ENCODE data around the gene IFFO2. TPM values are rescaled to one million over a fixed set of nuclear protein-coding genes. Genes with fewer than 3 reads are reported as not detected.

Gene IFFO2
- total and polyA plus RNA-seq, 2 of the 13 experiments (the other 11 are each of a cell fraction or from before 2014, with no cell fraction given) = 7.3 to 16.7 TPM

DNA sequence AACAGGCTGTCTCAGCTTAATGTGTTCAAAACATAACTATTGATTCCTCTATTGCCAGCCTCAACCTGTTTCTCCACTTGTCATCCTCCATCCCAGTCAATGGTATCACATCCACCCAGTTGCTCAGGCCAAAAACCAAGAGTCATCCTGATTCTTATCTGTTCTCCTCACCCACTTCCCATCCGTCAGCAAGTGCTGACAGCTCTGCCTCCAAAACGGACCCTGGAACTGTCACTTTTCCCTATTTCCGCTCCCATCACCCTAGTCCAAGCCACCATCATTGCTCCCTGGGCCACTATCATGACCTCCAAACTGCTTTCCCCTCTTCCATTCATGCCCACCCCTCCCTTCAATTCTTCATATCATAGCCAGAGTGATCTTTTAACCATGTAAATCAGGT, 36.2 kb upstream of the IFFO2 start:
- POLR2A ChIA-PET = no interaction called here
- H3K27ac ChIP-seq (ENCODE audit: extremely low read length, insufficient read depth, low read length) = no peak overlapping the region

DNA sequence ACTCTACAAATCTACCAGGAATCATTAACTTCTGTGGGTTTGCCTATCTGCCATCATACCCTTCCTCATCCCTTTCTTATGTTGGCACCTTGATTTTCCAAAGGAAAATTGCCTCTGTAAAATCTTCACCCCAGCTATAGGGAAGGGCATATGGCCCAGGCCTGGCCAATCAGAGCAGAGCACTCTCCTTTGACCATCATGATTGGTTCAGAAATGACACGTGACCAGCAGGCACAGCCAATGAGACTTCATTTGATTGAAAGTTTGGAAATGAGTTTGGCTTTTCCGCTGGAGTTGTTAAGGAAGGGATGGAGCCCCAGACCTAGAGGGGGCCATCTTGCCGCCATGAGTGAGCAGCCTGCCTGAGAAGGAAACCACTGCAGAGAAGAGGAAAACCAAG, 35.1 kb upstream of the IFFO2 start:
- CTCF ChIA-PET (ENCODE audit: low intra/inter-chr PET ratio, low total read pairs) = no interaction called here
- H2AFZ ChIP-seq (ENCODE audit: low read length) = no peak overlapping the region
- H3K9ac ChIP-seq (ENCODE audit: insufficient read depth, low read depth, low read length) = no peak overlapping the region
- peaks cover 0 to 3% of the 10 kb centered on the region in 2 experiments; a peak in 2 of 5 replicates for H3K27me3 ChIP-seq (ENCODE audit: control insufficient read depth in 1 of 2, insufficient read depth in 2 of 2, low read length in 2 of 2)
- DNase-seq (ENCODE audit: low spot score) = no peak
- POLR2A ChIA-PET = no interaction called here
- ATAC-seq = no peak
- H3K9me3 ChIP-seq (ENCODE audit: low read length) = no peaks in the 10 kb centered on the region
- BruUV-seq (replicated peaks) = no TSS peak
- H3K79me2 ChIP-seq (ENCODE audit: insufficient read depth, low read length) = no peaks in the 10 kb centered on the region
- H3K36me3 ChIP-seq (replicated peaks in 1 of 2; ENCODE audit: control insufficient read depth in 1 of 2, insufficient read depth in 2 of 2, low read length in 2 of 2) = no peaks in the 10 kb centered on the region
- intact Hi-C loops (cut with micrococcal nuclease; ENCODE audit: unreplicated experiment) (no loop called here), in situ Hi-C loops (cut with HindIII; ENCODE audit: extremely low pct_ligation_motif_present, low pct_unique_long_range_greater_than_20kb) (no loop called here)
- TF ChIP-seq RAD51 (IDR thresholded peaks at IDR 0.05; ENCODE audit: borderline replicate concordance) (peak; percentile 39; the same call in 1 of the 2 replicates), ZNF557 (CRISPR knock-in tag; IDR thresholded peaks at IDR 0.05) (no peak)
- no peak overlapping the region for H3K27ac ChIP-seq (ENCODE audit: extremely low read length, insufficient read depth, low read length)
- WGBS (ENCODE audit: low lambda C conversion rate) = 74% methylated on average over 3 of the region's 3 CpGs
- H4K20me1 ChIP-seq (ENCODE audit: insufficient read depth, low read length) = no peaks in the 10 kb centered on the region
- FAIRE-seq = no peak
- H3K4me1 ChIP-seq (ENCODE audit: insufficient read depth, low read length) = peaks cover 47% of the 10 kb centered on the region
- no peak overlapping the region for H3K4me3 ChIP-seq (replicated peaks in 1 of 3; ENCODE audit: insufficient read depth in 1 of 3, low read depth in 2 of 3, low read length in 3 of 3)
- H3K4me2 ChIP-seq (ENCODE audit: low read depth, low read length) = no peak overlapping the region

More for the DNA sequence above, 36.2 kb upstream of the IFFO2 start:
- in situ Hi-C loops (cut with HindIII; ENCODE audit: extremely low pct_ligation_motif_present, low pct_unique_long_range_greater_than_20kb) = no loop called here
- DNase-seq (ENCODE audit: low spot score) (no peak), ATAC-seq (no peak), FAIRE-seq (no peak)
- Histone ChIP-seq H3K4me2 (ENCODE audit: low read depth, low read length) (no peak overlapping the region), H2AFZ (ENCODE audit: low read length) (no peak overlapping the region), H4K20me1 (ENCODE audit: insufficient read depth, low read length) (no peaks in the 10 kb centered on the region), H3K4me3 (replicated peaks in 1 of 3; ENCODE audit: insufficient read depth in 1 of 3, low read depth in 2 of 3, low read length in 3 of 3) (no peak overlapping the region), H3K4me1 (ENCODE audit: insufficient read depth, low read length) (peaks cover 37% of the 10 kb centered on the region), H3K9me3 (ENCODE audit: low read length) (no peaks in the 10 kb centered on the region), H3K36me3 (replicated peaks in 1 of 2; ENCODE audit: control insufficient read depth in 1 of 2, insufficient read depth in 2 of 2, low read length in 2 of 2) (no peaks in the 10 kb centered on the region), H3K9ac (ENCODE audit: insufficient read depth, low read depth, low read length) (no peak overlapping the region), H3K27me3 (ENCODE audit: control insufficient read depth in 1 of 2, insufficient read depth in 2 of 2, low read length in 2 of 2) (peaks cover 0 to 3% of the 10 kb centered on the region in 2 experiments; a peak in 2 of 5 replicates), H3K79me2 (ENCODE audit: insufficient read depth, low read length) (no peaks in the 10 kb centered on the region)
- intact Hi-C loops (cut with micrococcal nuclease; ENCODE audit: unreplicated experiment) = no loop called here
- 56% methylated on average over 3 of the region's 3 CpGs for WGBS (ENCODE audit: low lambda C conversion rate)
- TF ChIP-seq ZBTB46 (CRISPR knock-in tag; IDR thresholded peaks at IDR 0.05; ENCODE audit: borderline replicate concordance) = no peak
- no peak for TF ChIP-seq NFE2 (CRISPR knock-in tag; IDR thresholded peaks at IDR 0.05)
- no TSS peak for BruUV-seq (replicated peaks)
- CTCF ChIA-PET (ENCODE audit: low intra/inter-chr PET ratio, low total read pairs) = no interaction called here
